COLO829 (cell line): Measurements from ENCODE around the gene PTTG2.
A peak's percentile ranks its signal among the peaks of the same experiment; 100 is the strongest.

Source experiments
- DNase-seq: peaks from one replicate; pipeline ENCODE4 v3.0.0; 2012; ENCODE audit warnings: low spot score

The PTTG2 gene

GRCh38 chr4:37988670-37989069 lies 28.5 kb downstream of the PTTG2 start:
- DNase-seq: no peak

- DNase-seq: no peak
Measured at GRCh38 chr4:37989398-37990260, 29.4 kb downstream of the PTTG2 start.

GRCh38 chr4:37990731-37991245 lies 30.6 kb downstream of the PTTG2 start:
- DNase-seq: no peak

DNA sequence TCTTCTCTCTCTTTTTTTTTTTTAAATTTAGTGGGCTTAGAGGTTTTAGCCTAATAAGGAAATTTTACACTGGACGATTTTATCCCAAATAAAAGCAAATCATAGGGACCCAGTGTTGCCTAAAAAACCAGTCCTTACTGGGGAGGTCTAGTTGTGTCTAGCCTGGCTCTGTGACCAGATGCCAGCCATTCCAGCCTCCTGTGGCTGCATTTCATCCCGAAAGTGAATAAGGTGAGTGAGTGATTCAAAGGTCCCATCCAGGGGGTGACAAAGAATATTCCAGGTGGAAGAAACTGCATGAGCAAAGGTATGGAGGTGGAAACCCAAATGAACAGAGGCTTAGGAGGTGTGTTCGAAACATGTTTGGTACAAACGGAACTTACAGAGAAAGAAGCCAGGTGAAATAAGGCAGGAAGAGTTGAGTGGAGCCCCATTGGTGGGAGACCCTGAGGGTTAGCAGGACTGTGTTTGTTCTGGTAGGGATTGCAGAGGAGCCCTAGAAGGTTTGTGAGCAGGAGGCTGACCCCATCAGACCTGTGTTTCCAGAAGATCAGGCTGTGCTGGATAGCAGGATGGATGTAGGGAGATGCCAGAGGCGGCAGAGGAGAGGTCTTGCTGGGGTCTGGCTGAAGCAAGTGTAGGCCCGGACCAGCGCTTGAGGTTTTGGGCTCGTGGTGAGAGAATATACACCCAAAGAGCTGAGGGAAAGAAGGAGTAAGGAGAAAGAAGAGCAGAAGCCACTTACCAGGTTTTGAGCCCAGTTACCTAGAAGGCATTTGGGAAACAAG lies 31.6 kb downstream of the PTTG2 start:
- no peak for DNase-seq

DNA sequence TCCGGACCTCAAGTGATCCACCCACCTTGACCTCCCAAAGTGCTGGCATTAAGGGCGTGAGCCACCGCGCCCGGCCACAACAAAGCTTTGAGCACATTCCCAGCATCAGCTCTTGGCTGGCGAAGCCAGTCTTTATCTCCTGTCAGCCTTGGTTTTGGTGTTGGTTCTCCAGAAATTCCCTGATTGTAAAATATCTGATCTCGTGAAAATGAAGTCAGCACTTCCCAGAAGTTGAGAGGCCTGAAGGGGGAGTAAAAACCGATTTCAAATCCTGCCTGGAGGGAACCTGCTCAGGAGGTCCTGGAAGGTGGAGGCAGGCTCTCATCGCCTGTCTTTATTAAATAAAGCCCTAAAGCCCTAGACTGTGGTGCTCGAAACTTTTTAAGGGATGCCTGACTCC lies 33.6 kb downstream of the PTTG2 start:
- DNase-seq: no peak

DNA sequence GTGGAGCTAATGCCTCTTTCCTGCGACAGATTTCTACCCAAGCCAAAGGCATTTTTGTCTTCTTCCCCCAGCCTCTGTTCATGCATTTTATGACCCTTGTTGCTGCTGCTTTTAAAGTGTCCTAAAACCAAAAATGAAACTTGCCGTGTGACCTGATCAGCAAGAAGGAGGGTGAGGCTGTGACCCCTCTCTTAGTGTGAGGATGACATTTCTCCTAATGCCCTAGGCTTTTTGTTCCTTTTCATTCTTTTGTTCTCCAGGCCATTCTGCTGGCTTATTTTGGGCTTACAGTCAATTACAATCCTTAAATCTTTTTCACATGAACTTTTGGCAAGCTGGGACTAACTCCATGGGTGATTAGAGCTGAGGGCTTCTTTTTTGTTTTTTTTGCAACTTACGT lies 34.4 kb downstream of the PTTG2 start:
- DNase-seq: no peak

- DNase-seq: no peak
Measured at GRCh38 chr4:37995299-37995821, 35.2 kb downstream of the PTTG2 start.

DNA sequence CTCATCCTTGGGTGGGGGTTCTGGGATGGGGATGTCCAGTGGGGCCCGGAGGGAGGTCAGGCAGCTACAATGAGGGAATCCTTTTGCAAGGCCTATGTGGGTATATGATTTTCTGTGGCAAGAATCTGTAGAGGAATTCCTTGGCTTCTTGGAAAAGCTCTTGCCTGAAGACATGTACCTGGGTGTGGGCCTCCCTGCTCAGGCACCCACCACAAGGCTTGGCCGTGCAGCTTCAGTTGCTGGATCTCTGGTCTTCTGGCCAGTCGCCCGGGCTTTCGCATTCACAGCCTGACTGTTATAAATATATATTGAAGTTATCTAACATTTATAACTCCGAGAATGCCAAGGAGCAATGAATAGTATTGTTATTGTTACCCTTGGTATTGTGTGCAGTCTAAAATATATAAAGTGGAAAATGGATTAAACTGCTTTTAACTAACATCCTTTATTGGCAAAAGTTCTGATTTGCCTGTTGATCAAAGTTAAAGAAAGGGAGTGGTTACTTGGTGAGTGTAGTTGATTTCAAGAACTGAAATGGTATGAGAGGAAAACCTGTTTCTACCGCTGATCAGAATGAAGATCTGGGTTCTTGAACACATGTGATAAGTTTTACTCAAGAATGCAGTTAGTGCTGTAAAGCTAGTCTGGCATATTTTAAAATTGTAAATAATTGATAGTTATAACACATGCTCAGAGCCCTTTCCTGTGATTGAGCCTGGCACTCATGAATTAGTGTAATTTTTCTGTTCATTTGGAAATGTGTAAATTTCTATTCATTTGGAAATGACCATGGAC lies 36.0 kb downstream of the PTTG2 start:
- no peak for DNase-seq

DNA sequence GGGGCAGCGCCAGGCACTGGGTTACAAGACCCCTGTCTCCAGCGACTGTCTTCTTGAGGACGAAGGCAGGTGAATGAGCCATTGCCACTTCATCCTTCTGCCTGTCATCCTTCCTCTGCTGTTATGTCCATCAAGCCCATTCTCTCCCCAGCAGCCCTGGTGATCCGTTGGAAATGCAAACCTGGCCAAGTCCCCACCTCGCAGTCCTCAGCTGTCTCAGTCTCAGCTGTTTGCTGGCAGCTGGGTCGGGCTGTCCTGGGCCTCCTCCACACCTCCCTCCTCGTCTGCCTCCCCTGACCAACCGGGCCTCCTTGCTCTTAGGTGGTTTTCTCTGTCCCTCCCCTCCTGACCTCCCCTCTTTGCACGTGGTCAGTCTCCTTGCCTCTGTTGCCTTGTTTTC lies 38.0 kb downstream of the PTTG2 start:
- no peak for DNase-seq

DNA sequence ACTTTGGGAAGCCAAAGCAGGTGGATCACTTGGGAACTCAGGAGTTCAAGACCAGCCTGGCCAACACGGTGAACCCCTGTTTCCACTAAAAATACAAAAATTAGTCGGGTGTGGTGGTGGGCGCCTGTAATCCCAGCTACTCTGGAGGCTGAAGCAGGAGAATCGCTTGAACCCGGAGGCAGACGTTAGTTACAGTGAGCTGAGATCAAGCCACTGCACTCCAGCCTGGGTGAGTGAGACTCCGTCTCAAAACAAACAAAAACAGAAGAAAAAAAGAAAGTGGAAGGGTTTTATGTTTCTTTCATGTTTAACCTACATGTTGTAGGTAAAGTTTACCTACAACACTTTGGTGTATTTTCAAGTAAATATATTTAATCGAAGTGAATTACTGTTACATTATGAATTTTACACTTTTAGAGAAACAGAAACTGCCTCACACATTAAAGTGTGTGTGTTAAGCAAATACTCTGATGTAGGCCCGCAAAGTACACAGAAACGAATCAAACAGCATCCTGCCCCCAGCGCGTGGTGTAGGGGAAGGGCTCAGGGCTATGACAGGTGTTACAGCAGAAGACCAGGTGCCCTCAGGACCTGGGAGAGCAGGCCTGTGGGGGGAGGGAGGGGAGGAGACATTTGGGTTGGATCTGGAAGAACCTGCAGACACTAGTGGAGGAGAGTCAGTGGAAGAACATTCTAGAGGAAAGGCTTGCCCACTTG lies 39.0 kb downstream of the PTTG2 start:
- DNase-seq: no peak

- DNase-seq: no peak
Measured at GRCh38 chr4:37999965-38000364, 39.8 kb downstream of the PTTG2 start.

DNA sequence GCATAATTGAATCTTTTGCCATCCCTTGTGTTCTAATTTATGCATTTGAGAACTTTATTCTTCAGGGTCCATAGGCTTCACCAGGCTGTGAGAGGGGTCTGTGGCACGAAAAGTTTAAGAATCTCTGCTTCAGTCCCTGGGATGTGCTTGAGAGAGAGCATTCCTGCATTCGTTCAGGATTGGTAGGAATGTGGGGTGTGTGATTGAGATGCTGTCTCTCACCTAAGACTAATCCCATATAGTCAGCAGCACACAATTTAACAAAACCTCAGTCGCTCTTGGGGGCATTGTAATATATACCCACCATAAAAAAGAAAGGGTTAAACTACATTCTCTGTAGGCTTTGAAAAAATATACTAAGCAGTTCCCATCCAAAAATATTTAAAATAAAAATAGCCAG lies 41.7 kb downstream of the PTTG2 start:
- no peak for DNase-seq

DNA sequence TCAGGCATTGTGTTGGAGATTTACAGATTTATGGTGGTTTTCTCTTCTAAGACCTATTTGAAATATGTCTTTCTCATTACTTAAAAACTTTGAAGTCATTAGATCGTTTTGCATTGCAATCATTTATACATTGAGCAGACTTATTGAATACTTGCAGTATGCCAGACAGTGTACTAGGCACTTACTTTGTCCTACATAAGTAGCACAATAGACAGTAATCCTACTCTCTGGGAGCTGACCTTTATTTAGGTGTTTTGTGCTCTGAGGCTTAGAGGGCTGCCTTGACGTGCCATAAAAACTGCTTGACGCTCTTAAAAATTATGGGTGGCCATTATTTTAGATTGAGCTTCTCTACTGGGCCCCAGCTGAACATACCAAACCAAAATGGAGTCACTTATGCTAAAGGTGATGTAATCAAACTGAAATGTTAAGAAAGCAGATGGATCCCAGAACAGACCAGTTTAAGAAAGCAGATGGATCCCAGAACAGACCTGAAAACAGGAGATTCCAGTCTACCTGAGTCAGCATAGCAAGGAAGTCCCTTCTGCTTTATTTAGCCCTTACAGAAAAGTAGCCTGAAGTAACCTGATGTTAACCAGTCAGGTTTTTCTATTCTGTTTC lies 42.4 kb downstream of the PTTG2 start:
- DNase-seq: no peak

DNA sequence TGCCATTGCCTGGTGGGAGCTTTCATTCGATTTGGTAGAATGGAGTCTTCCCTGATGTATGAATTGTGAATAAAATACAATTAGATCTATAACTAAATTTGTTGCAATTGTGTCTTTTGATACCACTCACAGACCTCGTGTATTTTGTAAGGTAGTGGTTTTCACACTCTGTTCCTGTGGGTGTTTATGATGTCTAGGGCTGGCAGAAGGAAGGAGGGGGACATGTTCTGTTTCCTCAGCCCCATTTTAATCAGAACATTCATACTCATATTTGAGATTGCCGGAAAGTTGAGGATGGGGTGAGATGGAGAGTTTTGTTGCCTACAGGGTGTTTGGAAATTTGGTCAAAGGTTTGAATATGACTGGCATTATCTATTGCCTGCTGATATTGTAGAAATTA lies 42.9 kb downstream of the PTTG2 start:
- DNase-seq: no peak

GRCh38 chr4:38003628-38004027 lies 43.4 kb downstream of the PTTG2 start:
- DNase-seq: no peak

DNA sequence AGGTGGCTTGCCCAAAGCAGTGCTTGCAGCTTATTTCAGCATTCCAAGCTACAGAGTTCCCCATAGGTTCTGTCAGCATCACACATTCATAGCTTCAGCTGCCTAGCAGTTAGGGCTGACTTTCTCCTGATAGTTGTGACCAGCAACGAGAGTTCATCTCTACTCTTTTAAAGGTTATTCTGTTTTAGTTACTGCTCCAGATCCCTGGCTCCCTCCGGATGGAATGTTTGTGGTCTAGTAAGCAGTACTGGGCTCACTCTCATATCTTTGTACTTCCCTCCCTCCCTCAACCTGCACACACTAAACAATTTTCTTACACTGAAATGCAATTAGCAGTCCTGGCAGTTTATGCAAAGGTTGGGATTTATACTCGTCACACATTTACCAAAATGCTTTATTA lies 43.9 kb downstream of the PTTG2 start:
- DNase-seq: no peak

- DNase-seq: no peak
Measured at GRCh38 chr4:38004887-38005286, 44.7 kb downstream of the PTTG2 start.

- no peak for DNase-seq
Measured at GRCh38 chr4:38005637-38006036, 45.4 kb downstream of the PTTG2 start.

DNA sequence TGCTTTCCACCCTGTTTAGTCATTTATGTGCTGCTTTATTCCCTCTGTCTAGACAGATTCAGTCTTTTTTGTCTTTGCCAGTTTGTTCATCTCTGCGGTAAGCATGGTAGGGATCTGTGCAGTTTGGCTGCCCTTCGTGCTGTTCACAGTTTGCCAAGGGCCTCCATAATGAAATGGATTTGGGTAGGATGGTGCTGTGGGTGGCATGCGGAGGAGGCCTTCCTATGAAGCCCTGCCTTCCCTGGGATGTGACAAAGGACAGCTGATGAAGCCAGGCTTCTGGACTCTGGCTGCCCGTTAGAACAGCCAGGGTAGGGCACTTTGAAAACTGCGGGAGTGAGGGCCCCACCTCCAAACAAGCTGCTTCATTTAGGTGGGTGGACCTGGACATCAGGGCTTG lies 47.4 kb downstream of the PTTG2 start:
- DNase-seq: no peak

DNA sequence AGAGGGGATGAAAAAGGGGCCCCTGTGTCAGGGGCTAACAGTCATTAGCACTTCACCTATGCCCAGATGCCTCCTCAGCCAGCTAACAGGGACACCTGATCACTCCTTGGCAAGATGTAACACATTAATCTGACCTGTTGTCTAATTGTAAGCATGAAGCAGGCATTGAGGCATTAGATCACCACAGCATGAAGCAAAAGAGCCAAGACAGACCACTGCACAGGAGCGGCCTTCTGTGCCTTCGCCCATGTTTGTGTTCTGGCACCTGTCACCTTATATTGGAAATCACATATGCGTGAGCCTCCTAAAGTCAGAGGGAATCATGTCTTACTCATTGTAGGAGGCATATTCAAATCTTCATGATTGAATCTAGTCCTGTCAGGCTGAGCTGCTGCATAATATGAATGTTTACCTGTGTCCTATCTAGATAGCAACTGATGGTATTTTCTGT lies 48.4 kb downstream of the PTTG2 start:
- DNase-seq: no peak

DNA sequence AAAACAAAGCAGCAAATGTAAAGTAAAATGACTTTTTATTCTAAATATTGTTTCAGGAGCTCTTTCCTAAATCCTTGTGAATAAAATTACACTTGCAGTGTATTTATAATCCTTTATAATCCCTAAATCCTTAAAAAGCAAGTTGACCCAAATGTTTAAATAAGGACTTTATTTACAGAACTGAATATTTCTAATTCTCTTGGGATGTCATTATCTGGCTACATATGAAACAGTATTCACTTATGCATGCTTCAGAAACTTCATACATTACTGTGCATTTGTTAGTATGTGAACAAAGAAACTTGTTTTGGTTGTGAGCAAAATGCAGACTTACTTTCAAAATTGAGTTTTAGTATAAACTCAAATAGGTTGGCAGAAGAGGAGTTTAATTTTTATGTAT lies 49.2 kb downstream of the PTTG2 start:
- peak; percentile 5 for DNase-seq
